Keratinocyte (primary cell): ENCODE data around the gene EMILIN1.

ENCODE experiments used
- CTCF ChIP-seq, 3 experiments: IDR thresholded peaks in 1 of 3; conservative IDR thresholded peaks in 1 of 3; optimal IDR thresholded peaks in 1 of 3; 2 replicates in 2 of 3; 3 replicates in 1 of 3; pipeline versions ENCODE3 to v1.5.1; 2011; ENCODE audit warnings: low read length in 3 of 3, mild to moderate bottlenecking in 3 of 3, moderate library complexity in 2 of 3, control low read depth in 1 of 3, inconsistent platforms in 1 of 3; ENCODE audit not compliant: insufficient read depth in 2 of 3; ENCODE audit errors: extremely low read depth in 1 of 3
- EZH2 ChIP-seq: IDR thresholded peaks from one replicate; pipeline ENCODE4 v1.6.1; 2012; ENCODE audit warnings: inconsistent platforms, mild to moderate bottlenecking, low read length, moderate library complexity

- TF ChIP-seq CTCF (optimal IDR thresholded peaks at IDR 0.05 in 1 of 3, IDR thresholded peaks at IDR 0.05 in 1 of 3, conservative IDR thresholded peaks at IDR 0.05 in 1 of 3; ENCODE audit: extremely low read depth in 1 of 3, insufficient read depth in 2 of 3, low read length in 3 of 3) = no peak
- TF ChIP-seq EZH2 = no peak
Observed at GRCh38 chr2:27086724-27087593, 8.5 kb downstream of the EMILIN1 start, which contains the start of gene KHK.
